ENCODE measurements around the gene SHANK1.

Gene SHANK1

GRCh38 chr19:50659318-50660087 lies 60.1 kb downstream of the SHANK1 start:
- no peak for DNase-seq (ENCODE audit: low spot score)

GRCh38 chr19:50658441-50659317 lies 60.9 kb downstream of the SHANK1 start:
- DNase-seq (ENCODE audit: low spot score): peak; percentile 98

GRCh38 chr19:50657712-50658440 lies 61.7 kb downstream of the SHANK1 start:
- peak; percentile 96 for DNase-seq (ENCODE audit: low spot score)

- no peak for DNase-seq (ENCODE audit: low spot score)
Observed at GRCh38 chr19:50657222-50657669, 62.4 kb downstream of the SHANK1 start.

GRCh38 chr19:50654882-50655281 lies 64.7 kb downstream of the SHANK1 start:
- no peak for DNase-seq (ENCODE audit: low spot score)

- DNase-seq (ENCODE audit: low spot score): no peak
Observed at GRCh38 chr19:50652722-50653121, 66.9 kb downstream of the SHANK1 start.

GRCh38 chr19:50651174-50651573 lies 68.4 kb downstream of the SHANK1 start:
- no peak for DNase-seq (ENCODE audit: low spot score)

GRCh38 chr19:50649433-50650391 lies 69.9 kb downstream of the SHANK1 start, which contains the start of gene C19orf81:
Gene C19orf81, plus strand, starts transcription at chr19:50649445. Its CDS starts 0 bp downstream, at chr19:50649445.
- no peak for DNase-seq (ENCODE audit: low spot score)

- DNase-seq (ENCODE audit: low spot score): no peak
Observed at GRCh38 chr19:50648659-50649058, 70.9 kb downstream of the SHANK1 start.

- DNase-seq (ENCODE audit: low spot score): no peak
Observed at GRCh38 chr19:50647879-50648615, 71.6 kb downstream of the SHANK1 start.

- peak; percentile 77 for DNase-seq (ENCODE audit: low spot score)
Observed at GRCh38 chr19:50646074-50646807, 73.4 kb downstream of the SHANK1 start.

GRCh38 chr19:50645107-50645506 lies 74.5 kb downstream of the SHANK1 start:
- DNase-seq (ENCODE audit: low spot score): no peak

GRCh38 chr19:50644315-50644915 lies 75.2 kb downstream of the SHANK1 start:
- DNase-seq (ENCODE audit: low spot score): no peak

- DNase-seq (ENCODE audit: low spot score): no peak
Observed at GRCh38 chr19:50640368-50640767, 79.2 kb downstream of the SHANK1 start.

GRCh38 chr19:50639121-50640112 lies 80.2 kb downstream of the SHANK1 start, which contains the start of gene SYT3:
Gene SYT3, minus strand, starts transcription at chr19:50639881. Its CDS starts 2,470 bp downstream, at chr19:50637411.
- DNase-seq (ENCODE audit: low spot score): peak; percentile 91

- no peak for DNase-seq (ENCODE audit: low spot score)
Observed at GRCh38 chr19:50638600-50638999, 81.0 kb downstream of the SHANK1 start.

GRCh38 chr19:50636317-50637085 lies 83.1 kb downstream of the SHANK1 start:
- DNase-seq (ENCODE audit: low spot score): no peak
